OCI-LY1 (cell line): Measurements from ENCODE around the gene OR10A7.

Experiments used
- H2AFZ ChIP-seq: fragments of 200-600 bp; sonication (generic), shearing (Covaris generic); 2 replicates; pipeline ENCODE4 v1.6.0; 2014; ENCODE audit warnings: antibody characterized with exemption, mild to moderate bottlenecking, low read length
- H3F3A ChIP-seq: fragments of 200-600 bp; sonication (generic), shearing (Covaris generic); 2 replicates; pipeline ENCODE4 v1.6.0; 2014; ENCODE audit warnings: mild to moderate bottlenecking, antibody characterized with exemption, low read length, moderate library complexity; ENCODE audit not compliant: insufficient read depth
- H3K27ac ChIP-seq: fragments of 200-600 bp; sonication (generic); 2 replicates; pipeline ENCODE4 v1.5.1; 2014; ENCODE audit warnings: low read length, mixed run types, mild to moderate bottlenecking, low read depth; ENCODE audit not compliant: poor library complexity, severe bottlenecking
- H3K27me3 ChIP-seq: fragments of 200-600 bp; sonication (generic); 2 replicates; pipeline ENCODE4 v1.6.0; 2014; ENCODE audit warnings: antibody characterized with exemption, mild to moderate bottlenecking, low read length, moderate library complexity; ENCODE audit not compliant: insufficient read depth
- H3K36me3 ChIP-seq: fragments of 200-600 bp; sonication (generic); 2 replicates; pipeline ENCODE4 v1.6.1; 2014; ENCODE audit warnings: mild to moderate bottlenecking, antibody characterized with exemption, low read length, moderate library complexity, mixed read lengths; ENCODE audit not compliant: insufficient read depth
- H3K4me1 ChIP-seq: fragments of 200-600 bp; sonication (generic); 2 replicates; pipeline ENCODE4 v1.5.1; 2014; ENCODE audit warnings: mild to moderate bottlenecking, low read length, moderate library complexity; ENCODE audit not compliant: insufficient read depth, severe bottlenecking
- H3K4me2 ChIP-seq: fragments of 200-600 bp; sonication (generic), shearing (Covaris generic); 2 replicates; pipeline ENCODE4 v1.6.1; 2014; ENCODE audit warnings: low read length
- H3K4me3 ChIP-seq: fragments of 200-600 bp; sonication (generic); 2 replicates; pipeline ENCODE4 v1.5.1; 2014; ENCODE audit warnings: low read length, low read depth, mild to moderate bottlenecking, mixed read lengths; ENCODE audit not compliant: poor library complexity, severe bottlenecking
- H3K79me2 ChIP-seq: fragments of 200-600 bp; shearing (Covaris generic); 2 replicates; pipeline ENCODE4 v1.6.1; 2016; ENCODE audit warnings: mixed run types, low read length, mixed read lengths; ENCODE audit not compliant: insufficient read depth
- H3K9ac ChIP-seq: fragments of 200-600 bp; sonication (generic), shearing (Covaris generic); 2 replicates; pipeline ENCODE4 v1.6.1; 2014; ENCODE audit warnings: mild to moderate bottlenecking, low read length, mixed read lengths
- H3K9me2 ChIP-seq: fragments of 200-600 bp; sonication (generic), shearing (Covaris generic); 2 replicates; pipeline ENCODE4 v1.6.1; 2014; ENCODE audit warnings: low read depth, mild to moderate bottlenecking, low read length, mixed read lengths
- H3K9me3 ChIP-seq: fragments of 200-600 bp; shearing (Covaris generic); 2 replicates; pipeline ENCODE4 v1.6.1; 2014; ENCODE audit warnings: low read length, mixed read lengths
- H4K20me1 ChIP-seq: fragments of 200-600 bp; sonication (generic), shearing (Covaris generic); 2 replicates; pipeline ENCODE4 v1.6.0; 2016; ENCODE audit warnings: mild to moderate bottlenecking, low read length; ENCODE audit not compliant: insufficient read depth
- CTCF ChIP-seq: fragments of 200-600 bp; sonication (generic), shearing (Covaris generic); IDR thresholded peaks from 2 replicates; pipeline ENCODE4 v1.5.1; 2017; ENCODE audit warnings: mild to moderate bottlenecking, antibody characterized with exemption, low read length, moderate library complexity, mixed read lengths
- EZH2 ChIP-seq: fragments of 200-600 bp; sonication (generic), shearing (Covaris generic); IDR thresholded peaks from 2 replicates; pipeline ENCODE4 v1.8.0; 2017; ENCODE audit warnings: borderline replicate concordance, mixed run types, mild to moderate bottlenecking, antibody characterized with exemption, low read length, moderate library complexity, mixed read lengths

OR10A7 gene

GRCh38 chr12:55244309-55244708, 23.5 kb downstream of the OR10A7 start, which contains the start of gene OR6C74:
TSS of gene OR6C74 (plus strand) at chr12:55244609. CDS start at chr12:55247288, 2,679 bp downstream.
- no peaks in the 10 kb centered on the region for H3K9me3 ChIP-seq
- no peaks in the 10 kb centered on the region; the same call in 1 of the 2 replicates for H4K20me1 ChIP-seq
- TF ChIP-seq CTCF (no peak), EZH2 (no peak)

DNA sequence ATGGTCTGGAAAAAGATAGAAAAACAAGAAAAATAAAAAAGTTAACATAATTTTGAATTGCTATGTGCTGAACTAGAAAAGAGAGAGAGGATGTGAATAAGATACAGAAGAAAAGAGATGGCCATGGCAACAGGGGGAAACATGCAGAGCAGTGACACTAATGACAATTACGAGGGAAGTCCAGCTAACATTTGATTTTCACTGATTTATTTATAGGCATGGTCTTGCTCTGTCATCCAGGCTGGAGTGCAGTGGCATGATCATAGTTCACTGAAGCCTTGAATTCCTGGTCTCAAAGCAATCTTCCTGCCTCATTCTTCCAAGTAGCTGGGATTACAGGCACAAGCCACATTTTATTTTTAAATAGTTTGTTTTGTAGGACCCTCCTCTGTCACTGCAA, 25.3 kb downstream of the OR10A7 start:
- H3K36me3 ChIP-seq, result no peaks in the 10 kb centered on the region
- no peaks in the 10 kb centered on the region for H3K9me2 ChIP-seq
- H3K27me3 ChIP-seq, result no peaks in the 10 kb centered on the region
- no peaks in the 10 kb centered on the region for H3K79me2 ChIP-seq
- H3K9me3 ChIP-seq, result no peaks in the 10 kb centered on the region
- no peaks in the 10 kb centered on the region; the same call in 1 of the 2 replicates for H4K20me1 ChIP-seq
- no peak overlapping the region for H2AFZ ChIP-seq
- H3K9ac ChIP-seq, result no peak overlapping the region
- no peak for TF ChIP-seq CTCF
- TF ChIP-seq EZH2, result no peak
- H3K27ac ChIP-seq, result no peak overlapping the region
- H3F3A ChIP-seq, result no peaks in the 10 kb centered on the region
- no peak overlapping the region for H3K4me3 ChIP-seq
- H3K4me2 ChIP-seq, result no peak overlapping the region
- H3K4me1 ChIP-seq, result no peaks in the 10 kb centered on the region

More at GRCh38 chr12:55244309-55244708, 23.5 kb downstream of the OR10A7 start, which contains the start of gene OR6C74:
- no peaks in the 10 kb centered on the region for H3K4me1 ChIP-seq
- H2AFZ ChIP-seq, result no peak within 1 kb of the TSS
- no peaks in the 10 kb centered on the region for H3K36me3 ChIP-seq
- H3K9me2 ChIP-seq, result no peaks in the 10 kb centered on the region
- H3K27ac ChIP-seq, result no peak within 1 kb of the TSS
- H3K9ac ChIP-seq, result no peak within 1 kb of the TSS
- no peaks in the 10 kb centered on the region for H3K27me3 ChIP-seq
- H3K4me2 ChIP-seq, result no peak within 1 kb of the TSS
- no peaks in the 10 kb centered on the region for H3F3A ChIP-seq
- H3K79me2 ChIP-seq, result no peaks in the 10 kb centered on the region
- no peak within 1 kb of the TSS for H3K4me3 ChIP-seq

- H4K20me1 ChIP-seq, result no peaks in the 10 kb centered on the region
- H3K27ac ChIP-seq, result no peak overlapping the region
- H2AFZ ChIP-seq, result no peak overlapping the region
- H3K9ac ChIP-seq, result no peak overlapping the region
- H3F3A ChIP-seq, result no peaks in the 10 kb centered on the region
- TF ChIP-seq EZH2 (no peak), CTCF (no peak)
- no peak overlapping the region for H3K4me3 ChIP-seq
- H3K27me3 ChIP-seq, result no peaks in the 10 kb centered on the region
- H3K9me2 ChIP-seq, result no peaks in the 10 kb centered on the region
- no peaks in the 10 kb centered on the region for H3K79me2 ChIP-seq
- H3K4me2 ChIP-seq, result no peak overlapping the region
- H3K9me3 ChIP-seq, result no peaks in the 10 kb centered on the region
- no peaks in the 10 kb centered on the region for H3K36me3 ChIP-seq
- no peaks in the 10 kb centered on the region for H3K4me1 ChIP-seq
These were observed 30.1 kb downstream of the OR10A7 start for GRCh38 chr12:55250944-55251343.
